ENCODE data around the gene NFS1. TPM values are rescaled to one million over a fixed set of nuclear protein-coding genes. Genes with fewer than 3 reads are reported as not detected.
A peak's percentile ranks its signal among the peaks of the same experiment; 100 is the strongest.
"Not testable (repeated sequence)": the region's sequence is repeated elsewhere in the genome, so short reads cannot be mapped to it uniquely, and the experiment has no call there.

Gene NFS1
- total and polyA plus RNA-seq, 3 experiments from 2014 or later, result 18.8 to 37.7 (median 36.4) TPM

- no peaks in the 10 kb centered on the region for H3K9me3 Mint-ChIP-seq
- peak overlapping the region in 7 of 8 donors; percentile 8 to 79 (median 43) for H3K27ac Mint-ChIP-seq
- Histone ChIP-seq H3K27ac (ENCODE audit: low read depth, low read length) (no peak overlapping the region), H3K36me3 (ENCODE audit: insufficient read depth, low read length) (peaks cover 84% of the 10 kb centered on the region), H3K9me3 (ENCODE audit: low read length) (no peaks in the 10 kb centered on the region), H3K4me1 (ENCODE audit: insufficient read depth, low read length) (peaks cover 14% of the 10 kb centered on the region), H3K4me3 (ENCODE audit: low read length) (no peak overlapping the region), H3K27me3 (ENCODE audit: insufficient read depth, low read length, poor library complexity, severe bottlenecking) (no peaks in the 10 kb centered on the region)
- ChIA-PET CTCF (interaction anchor here (1.1 to 1.4 kb wide), 2 partner anchors 15 to 102 kb away, joined by 3 read pairs; no protein-coding TSS in a partner anchor), POLR2A (interaction anchor here (1.0 to 1.4 kb wide), 2 partner anchors 22 to 56 kb away, joined by 3 to 4 read pairs; partner anchors contain the start of gene RBM39)
- DNase-seq, result no peak
- H3K4me3 Mint-ChIP-seq, result peak overlapping the region in 4 of 7 donors; percentile 3 to 54 (median 34)
- H3K27me3 Mint-ChIP-seq, result no peaks in the 10 kb centered on the region
- H3K4me1 Mint-ChIP-seq, result peaks cover 53 to 69% (median 69%) of the 10 kb centered on the region in 3 donors
- H3K36me3 Mint-ChIP-seq, result peaks cover 17 to 92% (median 38%) of the 10 kb centered on the region in 3 donors
Measured at GRCh38 chr20:35720165-35721123, 21.3 kb upstream of the NFS1 start.

GRCh38 chr20:35719717-35720116, 20.6 kb upstream of the NFS1 start:
- no peaks in the 10 kb centered on the region for H3K27me3 ChIP-seq (ENCODE audit: insufficient read depth, low read length, poor library complexity, severe bottlenecking)
- no peak overlapping the region for H3K4me3 ChIP-seq (ENCODE audit: low read length)
- CTCF ChIA-PET, result interaction anchor here (1.1 kb wide), 1 partner anchor 101 kb away, joined by 3 read pairs; no protein-coding TSS in a partner anchor
- POLR2A ChIA-PET, result interaction anchor here (0.5 to 1.4 kb wide), 3 partner anchors 22 to 167 kb away, joined by 3 to 6 read pairs (median 4); partner anchors contain the start of gene RBM39
- H3K27ac ChIP-seq (ENCODE audit: low read depth, low read length), result no peak overlapping the region
- no peaks in the 10 kb centered on the region for H3K27me3 Mint-ChIP-seq
- no peaks in the 10 kb centered on the region for H3K9me3 Mint-ChIP-seq
- H3K4me3 Mint-ChIP-seq, result no peak overlapping the region
- no peak for DNase-seq
- no peaks in the 10 kb centered on the region for H3K9me3 ChIP-seq (ENCODE audit: low read length)
- H3K4me1 ChIP-seq (ENCODE audit: insufficient read depth, low read length), result peaks cover 14% of the 10 kb centered on the region
- peak overlapping the region in 1 of 8 donors; percentile 79 for H3K27ac Mint-ChIP-seq
- H3K36me3 Mint-ChIP-seq, result peaks cover 10 to 91% (median 34%) of the 10 kb centered on the region in 3 donors
- H3K4me1 Mint-ChIP-seq, result peaks cover 52 to 67% (median 67%) of the 10 kb centered on the region in 3 donors
- peaks cover 85% of the 10 kb centered on the region for H3K36me3 ChIP-seq (ENCODE audit: insufficient read depth, low read length)

- DNase-seq, result no peak
- Mint-ChIP-seq H3K9me3 (no peaks in the 10 kb centered on the region), H3K27me3 (peaks cover 0 to 1% of the 10 kb centered on the region in 2 donors), H3K4me3 (peak overlapping the region in 1 of 7 donors; percentile 18), H3K4me1 (peaks cover 53 to 69% (median 68%) of the 10 kb centered on the region in 3 donors), H3K27ac (peak overlapping the region in 4 of 8 donors; percentile 11 to 68 (median 26)), H3K36me3 (peaks cover 11 to 89% (median 33%) of the 10 kb centered on the region in 3 donors)
- CTCF ChIA-PET, result interaction anchor here (1.1 kb wide), 1 partner anchor 100 kb away, joined by 3 read pairs; no protein-coding TSS in a partner anchor
- no peak overlapping the region for H3K4me3 ChIP-seq (ENCODE audit: low read length)
- peaks cover 14% of the 10 kb centered on the region for H3K4me1 ChIP-seq (ENCODE audit: insufficient read depth, low read length)
- H3K36me3 ChIP-seq (ENCODE audit: insufficient read depth, low read length), result peaks cover 84% of the 10 kb centered on the region
- POLR2A ChIA-PET, result interaction anchor here (0.5 kb wide), 1 partner anchor 166 kb away, joined by 6 read pairs; no protein-coding TSS in a partner anchor
- H3K27me3 ChIP-seq (ENCODE audit: insufficient read depth, low read length, poor library complexity, severe bottlenecking), result no peaks in the 10 kb centered on the region
- H3K27ac ChIP-seq (ENCODE audit: low read depth, low read length), result no peak overlapping the region
- H3K9me3 ChIP-seq (ENCODE audit: low read length), result no peaks in the 10 kb centered on the region
Measured at GRCh38 chr20:35718972-35719635, 20.0 kb upstream of the NFS1 start.

GRCh38 chr20:35718321-35718720, 19.2 kb upstream of the NFS1 start:
- Mint-ChIP-seq H3K36me3 (peaks cover 15 to 89% (median 36%) of the 10 kb centered on the region in 3 donors), H3K4me3 (peak overlapping the region in 2 of 7 donors; percentile 12 to 65), H3K27ac (peak overlapping the region in 3 of 8 donors; percentile 29 to 60 (median 51)), H3K4me1 (peaks cover 59 to 74% (median 71%) of the 10 kb centered on the region in 3 donors)
- Histone ChIP-seq H3K4me1 (ENCODE audit: insufficient read depth, low read length) (peaks cover 14% of the 10 kb centered on the region), H3K36me3 (ENCODE audit: insufficient read depth, low read length) (peaks cover 83% of the 10 kb centered on the region)
- H3K9me3 Mint-ChIP-seq; H3K27ac ChIP-seq (ENCODE audit: low read depth, low read length); H3K9me3 ChIP-seq (ENCODE audit: low read length); H3K27me3 ChIP-seq (ENCODE audit: insufficient read depth, low read length, poor library complexity, severe bottlenecking); H3K4me3 ChIP-seq (ENCODE audit: low read length); DNase-seq; H3K27me3 Mint-ChIP-seq: not testable (repeated sequence)
- POLR2A ChIA-PET, result interaction anchor here (0.6 kb wide), 1 partner anchor 103 kb away, joined by 8 read pairs; no protein-coding TSS in a partner anchor
- CTCF ChIA-PET, result interaction anchor here (0.7 to 0.8 kb wide), 2 partner anchors 120 to 271 kb away, joined by 3 read pairs; no protein-coding TSS in a partner anchor

GRCh38 chr20:35716330-35716729, 17.2 kb upstream of the NFS1 start:
- Mint-ChIP-seq H3K4me1 (peaks cover 56 to 72% (median 70%) of the 10 kb centered on the region in 3 donors), H3K36me3 (peaks cover 13 to 87% (median 40%) of the 10 kb centered on the region in 3 donors), H3K9me3 (no peaks in the 10 kb centered on the region), H3K27me3 (peaks cover 0 to 1% of the 10 kb centered on the region in 2 donors), H3K4me3 (no peak overlapping the region), H3K27ac (peak overlapping the region in 2 of 8 donors; percentile 15 to 77)
- H3K4me3 ChIP-seq (ENCODE audit: low read length), result no peak overlapping the region
- peaks cover 87% of the 10 kb centered on the region for H3K36me3 ChIP-seq (ENCODE audit: insufficient read depth, low read length)
- DNase-seq, result no peak
- H3K9me3 ChIP-seq (ENCODE audit: low read length), result no peaks in the 10 kb centered on the region
- H3K4me1 ChIP-seq (ENCODE audit: insufficient read depth, low read length), result peaks cover 27% of the 10 kb centered on the region
- no peak overlapping the region for H3K27ac ChIP-seq (ENCODE audit: low read depth, low read length)
- H3K27me3 ChIP-seq (ENCODE audit: insufficient read depth, low read length, poor library complexity, severe bottlenecking), result no peaks in the 10 kb centered on the region
- POLR2A ChIA-PET, result no interaction called here
- CTCF ChIA-PET, result interaction anchor here (0.9 kb wide), 1 partner anchor 9 kb away, joined by 3 read pairs; no protein-coding TSS in a partner anchor

- H3K27me3 ChIP-seq (ENCODE audit: insufficient read depth, low read length, poor library complexity, severe bottlenecking), result no peaks in the 10 kb centered on the region
- H3K9me3 Mint-ChIP-seq, result no peaks in the 10 kb centered on the region
- H3K27me3 Mint-ChIP-seq, result peaks cover 0 to 1% of the 10 kb centered on the region in 2 donors
- H3K36me3 ChIP-seq (ENCODE audit: insufficient read depth, low read length), result peaks cover 88% of the 10 kb centered on the region
- H3K36me3 Mint-ChIP-seq, result peaks cover 13 to 88% (median 41%) of the 10 kb centered on the region in 3 donors
- no peaks in the 10 kb centered on the region for H3K9me3 ChIP-seq (ENCODE audit: low read length)
- CTCF ChIA-PET, result no interaction called here
- peaks cover 34% of the 10 kb centered on the region for H3K4me1 ChIP-seq (ENCODE audit: insufficient read depth, low read length)
- no peak overlapping the region for H3K27ac ChIP-seq (ENCODE audit: low read depth, low read length)
- no peak overlapping the region for H3K4me3 ChIP-seq (ENCODE audit: low read length)
- peak overlapping the region in 1 of 7 donors; percentile 7 for H3K4me3 Mint-ChIP-seq
- H3K27ac Mint-ChIP-seq, result peak overlapping the region in 4 of 8 donors; percentile 22 to 77 (median 58)
- H3K4me1 Mint-ChIP-seq, result peaks cover 59 to 75% (median 73%) of the 10 kb centered on the region in 3 donors
- POLR2A ChIA-PET, result interaction anchor here (1.6 kb wide), 1 partner anchor 13 kb away, joined by 4 read pairs; no protein-coding TSS in a partner anchor
- peak in 1 of 5 donors; percentile 8 for DNase-seq
Measured at GRCh38 chr20:35715652-35716051, 16.5 kb upstream of the NFS1 start.

GRCh38 chr20:35714127-35714526, 15.0 kb upstream of the NFS1 start:
- Mint-ChIP-seq H3K36me3 (peaks cover 9 to 90% (median 34%) of the 10 kb centered on the region in 3 donors), H3K4me1 (peaks cover 67 to 80% (median 77%) of the 10 kb centered on the region in 3 donors), H3K27ac (peak overlapping the region in 4 of 8 donors; percentile 48 to 78 (median 70)), H3K9me3 (no peaks in the 10 kb centered on the region), H3K4me3 (peak overlapping the region in 1 of 7 donors; percentile 12), H3K27me3 (peaks cover 0 to 1% of the 10 kb centered on the region in 2 donors)
- Histone ChIP-seq H3K27ac (ENCODE audit: low read depth, low read length) (no peak overlapping the region), H3K27me3 (ENCODE audit: insufficient read depth, low read length, poor library complexity, severe bottlenecking) (no peaks in the 10 kb centered on the region), H3K36me3 (ENCODE audit: insufficient read depth, low read length) (peaks cover 83% of the 10 kb centered on the region), H3K4me1 (ENCODE audit: insufficient read depth, low read length) (peaks cover 35% of the 10 kb centered on the region), H3K4me3 (ENCODE audit: low read length) (no peak overlapping the region), H3K9me3 (ENCODE audit: low read length) (no peaks in the 10 kb centered on the region)
- ChIA-PET POLR2A (interaction anchor here (1.6 kb wide), 1 partner anchor 11 kb away, joined by 4 read pairs; no protein-coding TSS in a partner anchor), CTCF (no interaction called here)
- DNase-seq, result no peak
